Hematopoietic multipotent progenitor cell treated with erythropoietin and hydrocortisone succinate and interleukin-3 and kit ligand, for 8 days (in vitro differentiated cells): Measurements from ENCODE around the gene AFDN.

ENCODE experiments used
- DNase-seq: peaks from one replicate; pipeline ENCODE4 v3.0.0-alpha.2; 2015

The AFDN gene

GRCh38 chr6:167796192-167796981 lies 30.3 kb upstream of the AFDN start:
- no peak for DNase-seq

GRCh38 chr6:167797011-167797471 lies 29.7 kb upstream of the AFDN start:
- DNase-seq, result no peak

- no peak for DNase-seq
Measured at GRCh38 chr6:167797476-167798265, 29.0 kb upstream of the AFDN start.

GRCh38 chr6:167798453-167798852 lies 28.3 kb upstream of the AFDN start:
- DNase-seq, result no peak

- no peak for DNase-seq
Measured at GRCh38 chr6:167799033-167799821, 27.5 kb upstream of the AFDN start.

- no peak for DNase-seq
Measured at GRCh38 chr6:167800549-167800948, 26.2 kb upstream of the AFDN start.

- DNase-seq, result no peak
Measured at GRCh38 chr6:167801263-167801662, 25.4 kb upstream of the AFDN start.

- no peak for DNase-seq
Measured at GRCh38 chr6:167802339-167802738, 24.4 kb upstream of the AFDN start.

- no peak for DNase-seq
Measured at GRCh38 chr6:167803816-167804215, 22.9 kb upstream of the AFDN start.

GRCh38 chr6:167804281-167805013 lies 22.3 kb upstream of the AFDN start:
- DNase-seq, result no peak

GRCh38 chr6:167805349-167806060 lies 21.2 kb upstream of the AFDN start:
- no peak for DNase-seq

- no peak for DNase-seq
Measured at GRCh38 chr6:167806061-167806700, 20.5 kb upstream of the AFDN start.

GRCh38 chr6:167807200-167807599 lies 19.5 kb upstream of the AFDN start:
- DNase-seq, result no peak

GRCh38 chr6:167807756-167808155 lies 19.0 kb upstream of the AFDN start:
- no peak for DNase-seq

- no peak for DNase-seq
Measured at GRCh38 chr6:167811040-167811439, 15.7 kb upstream of the AFDN start.

GRCh38 chr6:167811442-167812087 lies 15.1 kb upstream of the AFDN start:
- DNase-seq, result peak; percentile 15

GRCh38 chr6:167812088-167812487 lies 14.6 kb upstream of the AFDN start:
- no peak for DNase-seq

- DNase-seq, result no peak
Measured at GRCh38 chr6:167815296-167815980, 11.3 kb upstream of the AFDN start.

- DNase-seq, result no peak
Measured at GRCh38 chr6:167817016-167817415, 9.7 kb upstream of the AFDN start.

- DNase-seq, result no peak
Measured at GRCh38 chr6:167817729-167818128, 9.0 kb upstream of the AFDN start.
